ENCODE data around the gene CD81.

The CD81 gene

GRCh38 chr11:2404735-2405196 lies 27.7 kb downstream of the CD81 start:
- DNase-seq (ENCODE audit: low read depth, low spot score) = no peak

GRCh38 chr11:2406451-2406850 lies 29.3 kb downstream of the CD81 start:
- no peak for DNase-seq (ENCODE audit: low read depth, low spot score)

GRCh38 chr11:2406878-2407410 lies 29.8 kb downstream of the CD81 start:
- no peak for DNase-seq (ENCODE audit: low read depth, low spot score)

GRCh38 chr11:2408671-2409070 lies 31.6 kb downstream of the CD81 start:
- DNase-seq (ENCODE audit: low read depth, low spot score) = no peak

- DNase-seq (ENCODE audit: low read depth, low spot score) = no peak
Measured at GRCh38 chr11:2409126-2409525, 32.0 kb downstream of the CD81 start.

GRCh38 chr11:2409611-2410468 lies 32.7 kb downstream of the CD81 start:
- no peak for DNase-seq (ENCODE audit: low read depth, low spot score)

- DNase-seq (ENCODE audit: low read depth, low spot score) = no peak
Measured at GRCh38 chr11:2410616-2411015, 33.5 kb downstream of the CD81 start.

- DNase-seq (ENCODE audit: low read depth, low spot score) = no peak
Measured at GRCh38 chr11:2411446-2412305, 34.6 kb downstream of the CD81 start.

GRCh38 chr11:2412323-2412722 lies 35.2 kb downstream of the CD81 start:
- no peak for DNase-seq (ENCODE audit: low read depth, low spot score)

- no peak for DNase-seq (ENCODE audit: low read depth, low spot score)
Measured at GRCh38 chr11:2413742-2414579, 36.9 kb downstream of the CD81 start.

- no peak for DNase-seq (ENCODE audit: low read depth, low spot score)
Measured at GRCh38 chr11:2414616-2415015, 37.5 kb downstream of the CD81 start.

- DNase-seq (ENCODE audit: low read depth, low spot score) = no peak
Measured at GRCh38 chr11:2415171-2415570, 38.1 kb downstream of the CD81 start.

GRCh38 chr11:2415601-2416380 lies 38.7 kb downstream of the CD81 start:
- DNase-seq (ENCODE audit: low read depth, low spot score) = no peak

- no peak for DNase-seq (ENCODE audit: low read depth, low spot score)
Measured at GRCh38 chr11:2416765-2417164, 39.7 kb downstream of the CD81 start.

GRCh38 chr11:2417856-2418692 lies 41.0 kb downstream of the CD81 start:
- no peak for DNase-seq (ENCODE audit: low read depth, low spot score)

- DNase-seq (ENCODE audit: low read depth, low spot score) = no peak
Measured at GRCh38 chr11:2418693-2419360, 41.7 kb downstream of the CD81 start.

- DNase-seq (ENCODE audit: low read depth, low spot score) = peak; percentile 86
Measured at GRCh38 chr11:2419638-2420501, 42.8 kb downstream of the CD81 start.

Measured in astrocyte of the hippocampus (primary cell).